Measurements from ENCODE around the gene HSPA9. TPM values are rescaled to one million over a fixed set of nuclear protein-coding genes. Genes with fewer than 3 reads are reported as not detected.

The HSPA9 gene
- total and polyA plus RNA-seq, 10 of the 15 experiments (the other 5 are each of a cell fraction or from before 2014, with no cell fraction given): 145 to 455 (median 343) TPM

DNA sequence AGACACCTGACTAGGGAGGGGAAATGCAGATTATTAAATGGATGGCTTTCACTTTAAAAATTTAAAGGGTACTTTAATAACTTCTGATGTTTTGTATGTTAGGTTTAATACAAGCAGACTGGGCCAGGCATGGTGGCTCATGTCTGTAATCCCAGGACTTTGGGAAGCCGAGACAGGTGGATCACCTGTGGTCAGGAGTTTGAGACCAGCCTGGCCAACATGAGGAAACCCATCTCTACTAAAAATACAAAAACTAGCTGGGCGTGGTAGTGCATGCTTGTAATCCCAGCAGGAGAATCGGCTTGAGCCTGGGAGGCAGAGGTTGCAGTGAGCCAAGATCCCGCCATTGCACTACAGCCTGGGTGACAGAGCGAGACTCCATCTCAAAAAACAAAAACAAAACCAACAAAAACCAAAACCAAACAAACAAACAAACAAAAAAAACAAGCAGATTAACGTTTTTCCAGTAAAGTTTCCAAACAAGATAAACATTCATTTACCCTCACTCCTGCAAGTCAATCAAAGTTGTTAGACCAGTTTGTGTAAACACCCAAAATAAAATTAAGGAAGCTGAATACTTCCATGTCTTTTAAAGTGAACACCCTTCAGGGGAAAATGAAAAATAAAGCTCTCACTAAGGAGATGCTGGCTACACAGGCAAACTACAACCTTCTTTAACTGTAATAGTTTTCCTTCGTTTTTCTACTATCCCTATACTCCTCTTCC lies 46.3 kb downstream of the HSPA9 start:
- Histone ChIP-seq H3K27ac (ENCODE audit: control insufficient read depth, insufficient read depth) (no peak overlapping the region), H3K4me2 (ENCODE audit: control insufficient read depth, insufficient read depth) (no peak overlapping the region), H4K20me1 (ENCODE audit: control insufficient read depth, insufficient read depth) (peaks cover 8% of the 10 kb centered on the region), H3K79me2 (ENCODE audit: control insufficient read depth, insufficient read depth, low read length) (peaks cover 62% of the 10 kb centered on the region), H3K4me1 (ENCODE audit: control insufficient read depth, insufficient read depth, low read length) (no peaks in the 10 kb centered on the region), H3K27me3 (replicated peaks in 1 of 2; ENCODE audit: control insufficient read depth in 2 of 2, insufficient read depth in 2 of 2, low read length in 1 of 2) (no peaks in the 10 kb centered on the region), H3K9ac (ENCODE audit: control insufficient read depth, insufficient read depth, low read length) (no peak overlapping the region), H3K9me3 (replicated peaks; ENCODE audit: control insufficient read depth, insufficient read depth, low read length) (no peaks in the 10 kb centered on the region), H3K36me3 (ENCODE audit: control insufficient read depth in 2 of 2, insufficient read depth in 2 of 2, low read length in 1 of 2) (peaks cover 4 to 15% of the 10 kb centered on the region in 2 experiments; a peak in 2 of 4 replicates), H2AFZ (ENCODE audit: control insufficient read depth, low read depth, low read length) (no peak overlapping the region), H3K4me3 (no peak overlapping the region)
- no peak for ATAC-seq
- POLR2A ChIA-PET: interaction anchor here (0.5 to 1.8 kb wide), 3 partner anchors 14 to 249 kb away, joined by 5 to 7 read pairs (median 5); partner anchors contain the start of gene ETF1
- WGBS (ENCODE audit: insufficient coverage, insufficient replicate concordance, low lambda C conversion rate, missing lambda C conversion rate): 61% methylated on average over 7 of the region's 7 CpGs
- SMC1A ChIA-PET (ENCODE audit: uncharacterized antibody, unreplicated experiment): interaction anchor here (0.9 to 1.6 kb wide), 3 partner anchors 11 to 18 kb away, joined by 4 to 5 read pairs (median 4); partner anchors contain the start of gene ETF1
- TF ChIP-seq SIN3A (IDR thresholded peaks at IDR 0.05; ENCODE audit: low read depth, low read length): no peak
- no peak for TF ChIP-seq HDGF (IDR thresholded peaks at IDR 0.05)
- TF ChIP-seq IKZF1 (conservative IDR thresholded peaks at IDR 0.05): no peak
- no TSS peak for BruUV-seq (replicated peaks)
- no peak for DNase-seq (ENCODE audit: low read depth, low spot score)
- no peak for FAIRE-seq
- RAD21 ChIA-PET (ENCODE audit: unreplicated experiment): no interaction called here
- in situ Hi-C loops (cut with MboI) (no loop called here), intact Hi-C loops (cut with micrococcal nuclease; ENCODE audit: unreplicated experiment) (no loop called here)
- CTCF ChIA-PET: interaction anchor here (0.8 to 1.4 kb wide), 4 partner anchors 15 to 26 kb away, joined by 3 to 4 read pairs (median 4); partner anchors contain the start of gene ETF1

DNA sequence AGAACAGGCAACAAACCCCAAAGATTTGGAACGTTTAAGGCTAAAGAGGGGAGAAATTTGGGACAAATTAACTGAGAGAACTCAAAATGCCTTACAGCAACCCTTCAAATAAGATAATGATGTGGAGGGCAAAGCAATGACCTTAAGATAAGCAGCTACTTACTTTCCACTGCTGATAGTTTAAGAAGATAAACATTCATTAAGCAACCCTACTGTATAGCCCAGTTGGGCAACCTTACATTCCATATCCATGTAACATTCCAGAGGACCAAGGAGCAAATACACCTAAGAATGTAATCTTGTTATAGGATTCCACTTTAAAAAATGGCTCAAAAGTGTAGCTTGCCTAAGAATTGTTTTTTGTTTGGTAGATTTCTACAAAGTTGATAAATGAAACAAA lies 47.0 kb downstream of the HSPA9 start:
- TF ChIP-seq, protein P1, sequence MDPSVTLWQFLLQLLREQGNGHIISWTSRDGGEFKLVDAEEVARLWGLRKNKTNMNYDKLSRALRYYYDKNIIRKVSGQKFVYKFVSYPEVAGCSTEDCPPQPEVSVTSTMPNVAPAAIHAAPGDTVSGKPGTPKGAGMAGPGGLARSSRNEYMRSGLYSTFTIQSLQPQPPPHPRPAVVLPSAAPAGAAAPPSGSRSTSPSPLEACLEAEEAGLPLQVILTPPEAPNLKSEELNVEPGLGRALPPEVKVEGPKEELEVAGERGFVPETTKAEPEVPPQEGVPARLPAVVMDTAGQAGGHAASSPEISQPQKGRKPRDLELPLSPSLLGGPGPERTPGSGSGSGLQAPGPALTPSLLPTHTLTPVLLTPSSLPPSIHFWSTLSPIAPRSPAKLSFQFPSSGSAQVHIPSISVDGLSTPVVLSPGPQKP (IDR thresholded peaks at IDR 0.05; ENCODE audit: low read depth, low read length): no peak
- TF ChIP-seq EED (IDR thresholded peaks at IDR 0.05; ENCODE audit: low read depth) (no peak), SMAD1 (IDR thresholded peaks at IDR 0.05; ENCODE audit: low read depth, partially characterized antibody) (no peak), DPF2 (IDR thresholded peaks at IDR 0.05) (no peak), CTCF (IDR thresholded peaks at IDR 0.05 in 2 of 3, conservative IDR thresholded peaks at IDR 0.05 in 1 of 3; ENCODE audit: control insufficient read depth in 2 of 3, extremely low read depth in 1 of 3, insufficient read depth in 1 of 3, low read depth in 3 of 3, low read length in 3 of 3) (no peak), BHLHE40 (IDR thresholded peaks at IDR 0.05; ENCODE audit: borderline replicate concordance in 1 of 2, low read depth in 2 of 2, low read length in 1 of 2) (no peak), ZSCAN29 (IDR thresholded peaks at IDR 0.05) (no peak), ZNF24 (IDR thresholded peaks at IDR 0.05) (no peak)
- no peak overlapping the region for H3K27ac ChIP-seq (ENCODE audit: control insufficient read depth, insufficient read depth)
- ChIA-PET POLR2A (no interaction called here), CTCF (interaction anchor here (2.8 kb wide), 1 partner anchor 25 kb away, joined by 9 read pairs; no protein-coding TSS in a partner anchor), SMC1A (ENCODE audit: uncharacterized antibody, unreplicated experiment) (interaction anchor here (1.6 kb wide), 1 partner anchor 16 kb away, joined by 5 read pairs; the partner anchor contains the start of gene ETF1), RAD21 (ENCODE audit: unreplicated experiment) (no interaction called here)
- no peaks in the 10 kb centered on the region for H3K4me1 ChIP-seq (ENCODE audit: control insufficient read depth, insufficient read depth, low read length)
- H3K4me3 ChIP-seq: no peak overlapping the region
- DNase-seq (ENCODE audit: low read depth, low spot score) (no peak), FAIRE-seq (no peak), ATAC-seq (no peak)
- H4K20me1 ChIP-seq (ENCODE audit: control insufficient read depth, insufficient read depth): peaks cover 8% of the 10 kb centered on the region
- 100% methylated on average over 1 of the region's 1 CpG for WGBS (ENCODE audit: insufficient coverage, insufficient replicate concordance, low lambda C conversion rate, missing lambda C conversion rate)
- H3K27me3 ChIP-seq (replicated peaks in 1 of 2; ENCODE audit: control insufficient read depth in 2 of 2, insufficient read depth in 2 of 2, low read length in 1 of 2): no peaks in the 10 kb centered on the region
- no peak overlapping the region for H2AFZ ChIP-seq (ENCODE audit: control insufficient read depth, low read depth, low read length)
- peaks cover 4 to 15% of the 10 kb centered on the region in 2 experiments; a peak in 2 of 4 replicates for H3K36me3 ChIP-seq (ENCODE audit: control insufficient read depth in 2 of 2, insufficient read depth in 2 of 2, low read length in 1 of 2)
- no peaks in the 10 kb centered on the region for H3K9me3 ChIP-seq (replicated peaks; ENCODE audit: control insufficient read depth, insufficient read depth, low read length)
- no peak overlapping the region for H3K4me2 ChIP-seq (ENCODE audit: control insufficient read depth, insufficient read depth)
- in situ Hi-C loops (cut with MboI) (no loop called here), intact Hi-C loops (cut with micrococcal nuclease; ENCODE audit: unreplicated experiment) (no loop called here)
- H3K9ac ChIP-seq (ENCODE audit: control insufficient read depth, insufficient read depth, low read length): no peak overlapping the region
- BruUV-seq (replicated peaks): no TSS peak
- H3K79me2 ChIP-seq (ENCODE audit: control insufficient read depth, insufficient read depth, low read length): peaks cover 62% of the 10 kb centered on the region
